Caco-2 (cell line): ENCODE data around the gene KCNMB3. TPM values are rescaled to one million over a fixed set of nuclear protein-coding genes. Genes with fewer than 3 reads are reported as not detected.

Source experiments
- Bru-seq: library from RNA; stranded (reverse); fragments of 400-500 nt; gene quantifications from one replicate; lab custom pipeline; 2021; lab: Mats Ljungman, UMichigan
- BruChase-seq, 2 experiments: library from RNA; stranded (reverse); fragments of 400-500 nt; gene quantifications; one replicate each; lab custom pipeline; 2021; lab: Mats Ljungman, UMichigan
- BruUV-seq: library from RNA; stranded (reverse); fragments of 400-500 nt; replicated peaks from 2 replicates; lab custom pipeline; 2021; lab: Mats Ljungman, UMichigan
- CTCF ChIA-PET: fragments of 300-600 bp; sonication (Branson Sonifier 250); formaldehyde crosslinking; loops from one replicate; lab custom pipeline; 2022; ENCODE audit warnings: antibody characterized with exemption; lab: Charles Lee
- POLR2A ChIA-PET: fragments of 300-600 bp; sonication (Branson Sonifier 250); formaldehyde crosslinking; loops from one replicate; lab custom pipeline; 2022; ENCODE audit warnings: antibody characterized with exemption; lab: Charles Lee
- DNase-seq, 2 experiments: peaks; one replicate each; pipeline versions ENCODE4 v3.0.0 to v3.0.0-alpha.2; 2020 to 2022
- H3K27me3 ChIP-seq: replicated peaks from 2 replicates; pipeline ENCODE4 v1.6.0; 2011; ENCODE audit warnings: low read length; ENCODE audit not compliant: control insufficient read depth, insufficient read depth
- H3K36me3 ChIP-seq: 2 replicates; pipeline ENCODE4 v1.5.1; 2011; ENCODE audit warnings: low read length; ENCODE audit not compliant: control insufficient read depth, insufficient read depth
- H3K4me1 ChIP-seq: fragments of 250-450 bp; sonication (Bioruptor Pico); 2 replicates; pipeline ENCODE4 v1.5.1; 2020; ENCODE audit warnings: mild to moderate bottlenecking
- H3K4me3 ChIP-seq: 2 replicates; pipeline ENCODE4 v1.5.1; 2011; ENCODE audit warnings: low read depth, mild to moderate bottlenecking, control low read depth, low read length
- H3K9me3 ChIP-seq: fragments of 250-450 bp; sonication (Bioruptor Pico); 2 replicates; pipeline ENCODE4 v1.5.1; 2020; ENCODE audit warnings: mild to moderate bottlenecking, moderate library complexity
- H3K27ac Mint-ChIP-seq: one replicate; pipeline ENCODE4 v1.8.0; 2022; ENCODE audit warnings: mixed read lengths; ENCODE audit not compliant: unreplicated experiment
- H3K27me3 Mint-ChIP-seq: one replicate; pipeline ENCODE4 v1.8.0; 2022; ENCODE audit warnings: mixed read lengths; ENCODE audit not compliant: insufficient read depth, unreplicated experiment
- H3K36me3 Mint-ChIP-seq: one replicate; pipeline ENCODE4 v1.8.0; 2022; ENCODE audit warnings: mild to moderate bottlenecking, mixed read lengths; ENCODE audit not compliant: insufficient read depth, unreplicated experiment
- H3K4me1 Mint-ChIP-seq: one replicate; pipeline ENCODE4 v1.8.0; 2022; ENCODE audit warnings: low read depth, mixed read lengths; ENCODE audit not compliant: unreplicated experiment
- H3K4me3 Mint-ChIP-seq: one replicate; pipeline ENCODE4 v1.8.0; 2022; ENCODE audit warnings: mild to moderate bottlenecking, moderate library complexity, mixed read lengths; ENCODE audit not compliant: unreplicated experiment
- H3K9me3 Mint-ChIP-seq: one replicate; pipeline ENCODE4 v1.8.0; 2022; ENCODE audit warnings: mixed read lengths; ENCODE audit not compliant: unreplicated experiment
- CTCF ChIP-seq, 2 experiments: fragments of 200-600 bp in 1 of 2; IDR thresholded peaks; 1 replicate in 1 of 2; 2 replicates in 1 of 2; pipeline versions ENCODE4 v1.5.1 to v1.8.0; 2011 to 2022; ENCODE audit warnings: antibody characterized with exemption in 1 of 2, control low read depth in 1 of 2, inconsistent platforms in 1 of 2, low read depth in 1 of 2, low read length in 1 of 2, mild to moderate bottlenecking in 1 of 2, moderate library complexity in 1 of 2; ENCODE audit not compliant: insufficient read depth in 1 of 2, severe bottlenecking in 1 of 2, unreplicated experiment in 1 of 2
- intact Hi-C: fragments of 100-400 bp; cut with micrococcal nuclease; formaldehyde crosslinking; loops from one replicate; pipeline ENCODE4 v1.10.0; 2022; ENCODE audit not compliant: unreplicated experiment
- long read RNA-seq: library from polyadenylated mRNA; stranded (forward); transcript quantifications from one replicate; pipeline ENCODE4 v2.0.0, GENCODE V29; 2022
- total RNA-seq: library from RNA; stranded (reverse); gene quantifications from 2 replicates; pipeline ENCODE4 v1.2.3, GENCODE V29; 2022

Gene KCNMB3
- total RNA-seq (6.7 and 6.9 TPM in 2 replicates), Bru-seq, nascent RNA (percentile 72 among the genes with signal in this experiment), BruChase-seq, experiment 1, labeled RNA remaining after a 2-hour chase (percentile 76 among the genes with signal in this experiment), BruChase-seq, experiment 2, labeled RNA remaining after a 6-hour chase (percentile 72 among the genes with signal in this experiment)
- long read RNA-seq, partial matches to known transcripts = 1 of 2 reads
- long read RNA-seq, other reads (novel, unspliced or antisense) = 1 of 2 reads

- POLR2A ChIA-PET = no interaction called here
- intact Hi-C loops = loop anchor here (5.0 kb wide), 1 partner anchor 104 kb away; the partner anchor contains the start of gene PIK3CA
- DNase-seq = peak in 1 of 2 experiments; percentile 32
Measured at GRCh38 chr3:179250803-179251476, at the start of gene KCNMB3. TSS of gene KCNMB3 (minus strand) at chr3:179251114. CDS start at chr3:179250990, 124 bp downstream.

GRCh38 chr3:179299999-179300613, 49.2 kb upstream of the KCNMB3 start:
- no peak overlapping the region for H3K27ac Mint-ChIP-seq
- no peak overlapping the region for H3K4me3 Mint-ChIP-seq
- BruUV-seq = no TSS peak
- no peaks in the 10 kb centered on the region for H3K36me3 Mint-ChIP-seq
- DNase-seq = no peak
- H3K9me3 ChIP-seq = no peaks in the 10 kb centered on the region
- H3K9me3 Mint-ChIP-seq = peaks cover 10% of the 10 kb centered on the region
- H3K27me3 ChIP-seq = no peaks in the 10 kb centered on the region
- ChIA-PET CTCF (no interaction called here), POLR2A (no interaction called here)
- intact Hi-C loops = no loop called here
- no peak for TF ChIP-seq CTCF (IDR thresholded peaks at IDR 0.05; ENCODE audit: insufficient read depth in 1 of 2, low read depth in 1 of 2, low read length in 1 of 2, severe bottlenecking in 1 of 2, unreplicated experiment in 1 of 2)
- no peak overlapping the region for H3K4me3 ChIP-seq
- H3K4me1 Mint-ChIP-seq = peaks cover 7% of the 10 kb centered on the region
- no peaks in the 10 kb centered on the region for H3K4me1 ChIP-seq
- H3K36me3 ChIP-seq = no peaks in the 10 kb centered on the region
- no peaks in the 10 kb centered on the region for H3K27me3 Mint-ChIP-seq

More at GRCh38 chr3:179250803-179251476, at the start of gene KCNMB3:
- no peak for TF ChIP-seq CTCF (IDR thresholded peaks at IDR 0.05; ENCODE audit: insufficient read depth in 1 of 2, low read depth in 1 of 2, low read length in 1 of 2, severe bottlenecking in 1 of 2, unreplicated experiment in 1 of 2)
- Histone ChIP-seq H3K4me1 (peaks cover 17% of the 10 kb centered on the region), H3K27me3 (no peaks in the 10 kb centered on the region), H3K36me3 (no peaks in the 10 kb centered on the region), H3K9me3 (no peaks in the 10 kb centered on the region; the same call in 1 of the 2 replicates), H3K4me3 (no peak within 1 kb of the TSS)
- Mint-ChIP-seq H3K27ac (peak within 1 kb of the TSS; percentile 67), H3K9me3 (peaks cover 8% of the 10 kb centered on the region), H3K4me1 (peaks cover 11% of the 10 kb centered on the region), H3K4me3 (no peak within 1 kb of the TSS), H3K36me3 (peaks cover 16% of the 10 kb centered on the region), H3K27me3 (no peaks in the 10 kb centered on the region)
- CTCF ChIA-PET = no interaction called here
- BruUV-seq = no TSS peak

GRCh38 chr3:179299316-179299715, 48.4 kb upstream of the KCNMB3 start:
- H3K36me3 Mint-ChIP-seq = no peaks in the 10 kb centered on the region
- Histone ChIP-seq H3K36me3 (no peaks in the 10 kb centered on the region), H3K4me1 (no peaks in the 10 kb centered on the region), H3K9me3 (no peaks in the 10 kb centered on the region), H3K4me3 (no peak overlapping the region), H3K27me3 (no peaks in the 10 kb centered on the region)
- H3K4me3 Mint-ChIP-seq = no peak overlapping the region
- peaks cover 7% of the 10 kb centered on the region for H3K4me1 Mint-ChIP-seq
- no peak for TF ChIP-seq CTCF (IDR thresholded peaks at IDR 0.05; ENCODE audit: insufficient read depth in 1 of 2, low read depth in 1 of 2, low read length in 1 of 2, severe bottlenecking in 1 of 2, unreplicated experiment in 1 of 2)
- BruUV-seq = no TSS peak
- no peak overlapping the region for H3K27ac Mint-ChIP-seq
- CTCF ChIA-PET = no interaction called here
- no peaks in the 10 kb centered on the region for H3K27me3 Mint-ChIP-seq
- DNase-seq = no peak
- peaks cover 10% of the 10 kb centered on the region for H3K9me3 Mint-ChIP-seq
- intact Hi-C loops = no loop called here
- POLR2A ChIA-PET = no interaction called here
